Transverse colon (tissue), 4 donors: ENCODE measurements around the gene TBC1D30. TPM values are rescaled to one million over a fixed set of nuclear protein-coding genes. Genes with fewer than 3 reads are reported as not detected.

Source experiments
- DNase-seq: peaks from one replicate; pipeline ENCODE4 v3.0.0-alpha.2; 2019
- H3K27ac ChIP-seq, 4 donors: fragments of 200-600 bp; sonication (generic); 2 replicates each; pipeline ENCODE4 v1.5.1; 2016 to 2018; ENCODE audit warnings: inconsistent platforms in 4 of 4
- H3K27me3 ChIP-seq: fragments of 200-600 bp; sonication (generic); 2 replicates; pipeline ENCODE4 v1.5.1; 2017; ENCODE audit warnings: inconsistent platforms
- H3K36me3 ChIP-seq, 4 donors: fragments of 200-600 bp; sonication (generic); 2 replicates each; pipeline ENCODE4 v1.5.1; 2017 to 2019; ENCODE audit warnings: inconsistent platforms in 4 of 4
- H3K4me1 ChIP-seq, 4 donors: fragments of 200-600 bp; sonication (generic); 2 replicates each; pipeline ENCODE4 v1.5.1; 2017 to 2020; ENCODE audit warnings: inconsistent platforms in 4 of 4
- H3K4me3 ChIP-seq, 4 donors: fragments of 200-600 bp; sonication (generic); 1 replicate in 1 of 4; 2 replicates in 3 of 4; pipeline versions ENCODE4 v1.5.1 to v1.6.1; 2017 to 2019; ENCODE audit warnings: inconsistent platforms in 4 of 4
- H3K9me3 ChIP-seq, 2 donors: fragments of 200-600 bp; sonication (generic); 2 replicates each; pipeline ENCODE4 v1.5.1; 2017 to 2019; ENCODE audit warnings: inconsistent platforms in 2 of 2
- CTCF ChIP-seq, 5 experiments: fragments of 200-600 bp in 3 of 5; fragments of 450-650 bp in 2 of 5; sonication (generic) in 3 of 5; IDR thresholded peaks; 1 replicate in 2 of 5; 2 replicates in 3 of 5; pipeline ENCODE4 v1.5.1; 2016 to 2017; ENCODE audit warnings: antibody characterized with exemption in 5 of 5, inconsistent platforms in 3 of 5, mild to moderate bottlenecking in 2 of 5, moderate library complexity in 1 of 5
- EP300 ChIP-seq: sonication (generic); formaldehyde crosslinking; IDR thresholded peaks from one replicate; pipeline ENCODE4 v1.6.1; 2017; ENCODE audit warnings: antibody characterized with exemption, low read depth
- POLR2A ChIP-seq: fragments of 450-650 bp; IDR thresholded peaks from one replicate; pipeline ENCODE4 v1.6.1; 2016; ENCODE audit warnings: antibody characterized with exemption, mild to moderate bottlenecking, moderate library complexity
- POLR2AphosphoS5 ChIP-seq, 3 donors: sonication (generic); formaldehyde crosslinking; IDR thresholded peaks; one replicate each; pipeline ENCODE4 v1.6.1; 2016; ENCODE audit warnings: antibody characterized with exemption in 3 of 3
- WGBS, 2 donors: methylation state at CpG; one replicate each; pipeline ENCODE4 v1.1.5; 2018; ENCODE audit warnings: low coverage in 1 of 2; 5-methylcytosine and 5-hydroxymethylcytosine counted together
- in situ Hi-C, 4 donors: fragments of 200-750 bp; cut with MboI; loops; one replicate each; pipeline versions ENCODE4 v1.15.0 to v1.15.1; 2017; ENCODE audit warnings: low sequenced_read_pairs in 3 of 4, low pct_ligation_motif_present in 1 of 4, low pct_unique_long_range_greater_than_20kb in 1 of 4
- intact Hi-C: fragments of 100-400 bp; cut with DNase I; formaldehyde crosslinking; loops from one replicate; pipeline ENCODE4 v1.15.1; 2023; ENCODE audit warnings: low total_unique reads
- total RNA-seq, 4 donors: library from RNA; depleted of rRNA; stranded (reverse); fragments of >200 nt; gene quantifications; one replicate each; pipeline ENCODE4 v1.1.0, GENCODE V29; 2016

Gene TBC1D30
- total RNA-seq, 4 donors from 2014 or later = 0.37 to 9.4 (median 6.5) TPM

GRCh38 chr12:64916411-64917261, 92.2 kb downstream of the TBC1D30 start:
- no peak overlapping the region for H3K4me3 ChIP-seq
- H3K4me1 ChIP-seq = peaks cover 0 to 8% (median 2%) of the 10 kb centered on the region in 4 donors
- H3K27ac ChIP-seq = no peak overlapping the region
- TF ChIP-seq CTCF (IDR thresholded peaks at IDR 0.05) (no peak), POLR2AphosphoS5 (IDR thresholded peaks at IDR 0.05) (no peak), POLR2A (no peak), EP300 (no peak)
- no peaks in the 10 kb centered on the region for H3K27me3 ChIP-seq
- no peak for DNase-seq
- intact Hi-C loops = no loop called here
- in situ Hi-C loops = no loop called here
- H3K9me3 ChIP-seq = no peaks in the 10 kb centered on the region
- WGBS, 2 donors = 23 to 40% methylated on average over 1 of the region's 1 CpG
- no peaks in the 10 kb centered on the region for H3K36me3 ChIP-seq

- no peaks in the 10 kb centered on the region for H3K9me3 ChIP-seq
- in situ Hi-C loops = no loop called here
- no peak for DNase-seq
- H3K4me1 ChIP-seq = peaks cover 0 to 8% (median 0%) of the 10 kb centered on the region in 4 donors
- intact Hi-C loops = no loop called here
- H3K4me3 ChIP-seq = no peak overlapping the region
- no peak for TF ChIP-seq EP300
- 67 to 72% methylated on average over 2 of the region's 2 CpGs for WGBS, 2 donors
- no peaks in the 10 kb centered on the region for H3K36me3 ChIP-seq
- H3K27me3 ChIP-seq = no peaks in the 10 kb centered on the region
- no peak overlapping the region for H3K27ac ChIP-seq
These were observed 93.9 kb downstream of the TBC1D30 start for GRCh38 chr12:64918344-64918743.

- Histone ChIP-seq H3K27ac (no peak overlapping the region), H3K4me3 (no peak overlapping the region), H3K36me3 (no peaks in the 10 kb centered on the region), H3K27me3 (no peaks in the 10 kb centered on the region), H3K9me3 (no peaks in the 10 kb centered on the region), H3K4me1 (peaks cover 0 to 8% (median 0%) of the 10 kb centered on the region in 4 donors)
- no peak for TF ChIP-seq CTCF (IDR thresholded peaks at IDR 0.05)
- no peak for TF ChIP-seq POLR2A
- no peak for TF ChIP-seq EP300
- TF ChIP-seq POLR2AphosphoS5 (IDR thresholded peaks at IDR 0.05) = no peak
- in situ Hi-C loops = no loop called here
- 61 to 93% methylated on average over 2 of the region's 2 CpGs for WGBS, 2 donors
- intact Hi-C loops = no loop called here
- DNase-seq = no peak
These were observed 94.4 kb downstream of the TBC1D30 start for GRCh38 chr12:64918801-64919200.

- H3K4me1 ChIP-seq = no peaks in the 10 kb centered on the region
These were observed 98.4 kb downstream of the TBC1D30 start for GRCh38 chr12:64922853-64923252.

More at GRCh38 chr12:64922853-64923252, 98.4 kb downstream of the TBC1D30 start:
- Histone ChIP-seq H3K36me3 (no peaks in the 10 kb centered on the region), H3K4me3 (no peak overlapping the region), H3K27me3 (no peaks in the 10 kb centered on the region), H3K27ac (no peak overlapping the region), H3K9me3 (no peaks in the 10 kb centered on the region)
- in situ Hi-C loops = no loop called here
- intact Hi-C loops = no loop called here
- DNase-seq = no peak
- TF ChIP-seq EP300 (no peak), POLR2A (no peak), POLR2AphosphoS5 (IDR thresholded peaks at IDR 0.05) (no peak), CTCF (IDR thresholded peaks at IDR 0.05) (no peak)
